SK-N-SH (cell line): ENCODE results near the gene GSTM3. TPM values are rescaled to one million over a fixed set of nuclear protein-coding genes. Genes with fewer than 3 reads are reported as not detected.

Source experiments
- CTCF ChIA-PET: fragments of 300-600, 350-600 bp; formaldehyde crosslinking; extraction: SDS; loops from one replicate; lab custom pipeline; 2021; lab: Yijun Ruan, JAX
- POLR2A ChIA-PET: fragments of 350-600 bp; sonication (Branson Sonifier 250); formaldehyde crosslinking; extraction: SDS; loops from one replicate; lab custom pipeline; 2020; ENCODE audit warnings: antibody characterized with exemption, inconsistent platforms; lab: Yijun Ruan, JAX
- DNase-seq: peaks from one replicate; pipeline ENCODE4 v3.0.0; 2012
- H2AFZ ChIP-seq: fragments of 200-600 bp; sonication (generic); 2 replicates; pipeline ENCODE4 v1.8.1; 2016; ENCODE audit warnings: antibody characterized with exemption, mild to moderate bottlenecking, low read depth
- H3F3A ChIP-seq: fragments of 200-600 bp; sonication (generic); replicated peaks from 2 replicates; pipeline ENCODE3; 2016; ENCODE audit warnings: antibody characterized with exemption, mild to moderate bottlenecking; ENCODE audit not compliant: insufficient read depth
- H3K27ac ChIP-seq, 2 experiments: fragments of 200-500 bp in 1 of 2; fragments of 200-600 bp in 1 of 2; sonication (Bioruptor generic) in 1 of 2; sonication (generic), shearing (Covaris generic) in 1 of 2; 2 replicates each; pipeline versions ENCODE4 v1.5.1 to v1.6.1; 2014 to 2016; ENCODE audit warnings: low read depth in 2 of 2, inconsistent platforms in 1 of 2, low read length in 1 of 2, mild to moderate bottlenecking in 1 of 2, mixed read lengths in 1 of 2
- H3K27me3 ChIP-seq: fragments of 200-600 bp; sonication (generic), shearing (Covaris generic); 2 replicates; pipeline ENCODE4 v1.6.1; 2016; ENCODE audit warnings: mixed run types; ENCODE audit not compliant: insufficient read depth
- H3K36me3 ChIP-seq, 2 experiments: fragments of 200-500 bp in 1 of 2; fragments of 200-600 bp in 1 of 2; sonication (Bioruptor generic) in 1 of 2; sonication (generic) in 1 of 2; replicated peaks in 1 of 2; 2 replicates each; pipeline versions ENCODE3 to v1.5.1; 2014 to 2016; ENCODE audit warnings: low read length in 1 of 2, mild to moderate bottlenecking in 1 of 2; ENCODE audit not compliant: insufficient read depth in 2 of 2, control insufficient read depth in 1 of 2
- H3K4me1 ChIP-seq, 2 experiments: fragments of 200-500 bp in 1 of 2; fragments of 200-600 bp in 1 of 2; sonication (Bioruptor generic) in 1 of 2; sonication (generic), shearing (Covaris generic) in 1 of 2; 2 replicates each; pipeline versions ENCODE4 v1.5.1 to v1.6.1; 2014 to 2016; ENCODE audit warnings: low read depth in 1 of 2, low read length in 1 of 2, mixed run types in 1 of 2; ENCODE audit not compliant: insufficient read depth in 2 of 2, control insufficient read depth in 1 of 2
- H3K4me2 ChIP-seq: fragments of 200-600 bp; sonication (generic), shearing (Covaris generic); 2 replicates; pipeline ENCODE4 v1.6.1; 2017; ENCODE audit warnings: mixed run types
- H3K4me3 ChIP-seq, 2 experiments: fragments of 200-500 bp in 1 of 2; fragments of 200-600 bp in 1 of 2; sonication (Bioruptor generic) in 1 of 2; sonication (generic), shearing (Covaris generic) in 1 of 2; 2 replicates each; pipeline versions ENCODE4 v1.5.1 to v1.8.1; 2014 to 2016; ENCODE audit warnings: low read depth in 2 of 2, inconsistent platforms in 1 of 2, low read length in 1 of 2, mild to moderate bottlenecking in 1 of 2, mixed read lengths in 1 of 2, moderate library complexity in 1 of 2
- H3K79me2 ChIP-seq: fragments of 200-600 bp; sonication (generic); 2 replicates; pipeline ENCODE4 v1.8.1; 2017; ENCODE audit warnings: mild to moderate bottlenecking; ENCODE audit not compliant: insufficient read depth
- H3K9ac ChIP-seq: fragments of 200-600 bp; sonication (generic); 2 replicates; pipeline ENCODE4 v1.6.1; 2017; ENCODE audit warnings: mixed run types
- H3K9me2 ChIP-seq: fragments of 200-600 bp; sonication (generic); 2 replicates; pipeline ENCODE4 v1.6.1; 2017; ENCODE audit warnings: mixed run types
- H3K9me3 ChIP-seq: fragments of 200-600 bp; sonication (generic); 2 replicates; pipeline ENCODE4 v1.6.1; 2017; ENCODE audit warnings: mixed run types, mild to moderate bottlenecking, moderate library complexity
- H4K20me1 ChIP-seq: fragments of 200-600 bp; sonication (generic); 2 replicates; pipeline ENCODE4 v1.6.1; 2017; ENCODE audit warnings: mild to moderate bottlenecking, mixed run types; ENCODE audit not compliant: insufficient read depth
- ELF1 ChIP-seq: IDR thresholded peaks from 2 replicates; pipeline ENCODE4 v1.4.0; 2012
- EP300 ChIP-seq, 2 experiments: IDR thresholded peaks; 2 replicates each; pipeline versions ENCODE4 v1.4.0 to v1.6.1; 2012; ENCODE audit warnings: borderline replicate concordance in 1 of 2, low read depth in 1 of 2, low read length in 1 of 2
- FOSL2 ChIP-seq: IDR thresholded peaks from 2 replicates; pipeline ENCODE4 v1.4.0; 2012; ENCODE audit warnings: low read depth, mild to moderate bottlenecking, moderate library complexity, borderline replicate concordance
- FOXM1 ChIP-seq: IDR thresholded peaks from 2 replicates; pipeline ENCODE4 v1.4.0; 2012; ENCODE audit warnings: low read depth, mild to moderate bottlenecking
- GABPA ChIP-seq: IDR thresholded peaks from 2 replicates; pipeline ENCODE4 v1.4.0; 2012; ENCODE audit warnings: low read depth, mild to moderate bottlenecking
- MEF2A ChIP-seq: IDR thresholded peaks from 2 replicates; pipeline ENCODE4 v1.4.0; 2012; ENCODE audit warnings: low read depth, borderline replicate concordance
- NFIC ChIP-seq: IDR thresholded peaks from 2 replicates; pipeline ENCODE4 v1.4.0; 2012; ENCODE audit warnings: borderline replicate concordance
- NRF1 ChIP-seq: IDR thresholded peaks from 2 replicates; pipeline ENCODE4 v1.6.1; 2012; ENCODE audit warnings: low read depth, mild to moderate bottlenecking, low read length
- PBX3 ChIP-seq: IDR thresholded peaks from 2 replicates; pipeline ENCODE4; 2012
- POLR2AphosphoS5 ChIP-seq: IDR thresholded peaks from 2 replicates; pipeline ENCODE4 v1.6.1; 2012; ENCODE audit warnings: low read depth, low read length
- RFX5 ChIP-seq: IDR thresholded peaks from 2 replicates; pipeline ENCODE4 v1.6.1; 2012; ENCODE audit warnings: mild to moderate bottlenecking, improper control_type of control experiment, low read length
- RXRA ChIP-seq: IDR thresholded peaks from 2 replicates; pipeline ENCODE4 v1.4.0; 2012; ENCODE audit warnings: low read depth, mild to moderate bottlenecking, borderline replicate concordance
- SMC3 ChIP-seq: IDR thresholded peaks from 2 replicates; pipeline ENCODE4 v1.6.1; 2012; ENCODE audit warnings: low read depth, low read length, improper control_type of control experiment
- TCF12 ChIP-seq: IDR thresholded peaks from 2 replicates; pipeline ENCODE4 v1.4.0; 2012
- TEAD4 ChIP-seq: IDR thresholded peaks from 2 replicates; pipeline ENCODE4 v1.4.0; 2012; ENCODE audit warnings: mild to moderate bottlenecking, borderline replicate concordance; ENCODE audit not compliant: insufficient read depth
- ZBTB33 ChIP-seq: IDR thresholded peaks from 2 replicates; pipeline ENCODE4 v1.4.0; 2012; ENCODE audit warnings: low read depth, borderline replicate concordance
- WGBS: methylation state at CpG from one replicate; pipeline ENCODE4 v1.1.6; 2017; ENCODE audit warnings: low lambda C conversion rate; 5-methylcytosine and 5-hydroxymethylcytosine counted together
- polyA plus RNA-seq, 3 experiments: library from polyadenylated mRNA; depleted of rRNA; stranded (reverse); fragments of >200 nt; gene quantifications; 2 replicates each; pipeline ENCODE4 v1.2.3, GENCODE V29; 2012
- TF ChIP-seq, protein P1 (sequence below): IDR thresholded peaks from 2 replicates; pipeline ENCODE4 v1.4.0; 2012; ENCODE audit warnings: low read depth
- TF ChIP-seq, protein P2 (sequence below): fragments of 150-350 bp; IDR thresholded peaks from 2 replicates; pipeline ENCODE4 v1.6.1; 2017; ENCODE audit warnings: antibody characterized with exemption, low read length, low read depth, borderline replicate concordance
- TF ChIP-seq, protein P3 (sequence below): fragments of 150-350 bp; IDR thresholded peaks from 2 replicates; pipeline ENCODE4 v1.6.1; 2016; ENCODE audit warnings: mild to moderate bottlenecking, low read depth, low read length

GSTM3 gene
- polyA plus RNA-seq, 1 of the 3 experiments (the other 2 are of a cell fraction): 86.6 TPM

DNA sequence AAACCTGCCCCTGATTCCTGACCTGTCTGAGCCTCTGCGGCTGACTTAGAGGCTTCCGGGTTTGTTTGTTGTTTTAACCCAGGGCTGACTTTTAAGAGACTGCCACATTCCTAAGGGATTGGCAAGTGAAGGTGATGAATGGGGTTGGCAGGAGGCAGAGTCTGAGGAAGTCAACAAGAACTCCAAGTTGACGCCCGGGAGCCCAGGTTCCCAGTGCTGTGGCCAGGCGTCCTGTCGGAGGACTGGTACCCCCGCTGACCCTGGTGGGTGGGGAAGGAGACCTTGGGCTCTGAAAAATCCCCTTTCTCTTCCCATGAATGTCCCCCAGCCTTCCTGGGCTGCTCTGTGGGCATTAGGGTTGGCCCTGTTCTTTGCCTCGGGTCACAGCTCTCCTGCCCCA, 42.6 kb upstream of the GSTM3 start:
- Histone ChIP-seq H3F3A (no peaks in the 10 kb centered on the region), H2AFZ (no peak overlapping the region), H3K9me3 (peaks cover 3% of the 10 kb centered on the region; the same call in 1 of the 2 replicates), H3K27me3 (no peaks in the 10 kb centered on the region), H3K9me2 (no peaks in the 10 kb centered on the region), H3K4me2 (peak overlapping the region; percentile 54), H4K20me1 (no peaks in the 10 kb centered on the region), H3K4me3 (no peak overlapping the region), H3K4me1 (peaks cover 12 to 20% of the 10 kb centered on the region in 2 experiments; a peak in 3 of 4 replicates), H3K9ac (0 out of 2 replicates have a peak overlapping the region, but pooled peaks have one; percentile 30), H3K36me3 (peaks cover 0 to 3% of the 10 kb centered on the region in 2 experiments), H3K79me2 (no peaks in the 10 kb centered on the region), H3K27ac (no peak overlapping the region)
- ChIA-PET POLR2A (no interaction called here), CTCF (interaction anchor here (27.7 kb wide), 1 partner anchor 197 kb away, joined by 822 read pairs; the partner anchor contains the start of gene AHCYL1)
- no peak for DNase-seq
- WGBS: 43% methylated on average over 8 of the region's 8 CpGs
- TF ChIP-seq, protein P1, sequence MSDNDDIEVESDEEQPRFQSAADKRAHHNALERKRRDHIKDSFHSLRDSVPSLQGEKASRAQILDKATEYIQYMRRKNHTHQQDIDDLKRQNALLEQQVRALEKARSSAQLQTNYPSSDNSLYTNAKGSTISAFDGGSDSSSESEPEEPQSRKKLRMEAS: 0 out of 2 replicates have a peak, but pooled peaks have one; percentile 44
- TF ChIP-seq EP300 (IDR thresholded peaks at IDR 0.05; ENCODE audit: borderline replicate concordance in 1 of 2, low read depth in 1 of 2, low read length in 1 of 2) (peak in 1 of 2 experiments; percentile 58; a peak in 1 of 4 replicates), MEF2A (no peak), PBX3 (peak; percentile 94), TEAD4 (peak; percentile 31; the same call in 1 of the 2 replicates), FOSL2 (peak; percentile 40; the same call in 1 of the 2 replicates), SMC3 (no peak), ZBTB33 (no peak), FOXM1 (no peak), ELF1 (peak; percentile 72), RXRA (peak; percentile 89), NFIC (peak; percentile 74), TCF12 (peak; percentile 66)

GRCh38 chr1:109782927-109783326, 42.1 kb upstream of the GSTM3 start:
- H3K27me3 ChIP-seq: no peaks in the 10 kb centered on the region
- H3K9me3 ChIP-seq: peaks cover 3% of the 10 kb centered on the region; the same call in 1 of the 2 replicates
- WGBS: 90% methylated on average over 4 of the region's 4 CpGs
- ChIA-PET CTCF (interaction anchor here (0.9 to 27.7 kb wide), 2 partner anchors 197 to 229 kb away, joined by 3 to 822 read pairs; partner anchors contain the start of gene AHCYL1), POLR2A (no interaction called here)
- H3K36me3 ChIP-seq: peaks cover 0 to 3% of the 10 kb centered on the region in 2 experiments
- H2AFZ ChIP-seq: no peak overlapping the region
- H3F3A ChIP-seq: no peaks in the 10 kb centered on the region
- H3K9ac ChIP-seq: no peak overlapping the region
- H3K79me2 ChIP-seq: no peaks in the 10 kb centered on the region
- peaks cover 12 to 15% of the 10 kb centered on the region in 2 experiments; a peak in 3 of 4 replicates for H3K4me1 ChIP-seq
- H4K20me1 ChIP-seq: no peaks in the 10 kb centered on the region
- H3K27ac ChIP-seq: no peak overlapping the region
- no peak for DNase-seq
- peak overlapping the region; percentile 54 for H3K4me2 ChIP-seq
- no peaks in the 10 kb centered on the region for H3K9me2 ChIP-seq
- H3K4me3 ChIP-seq: no peak overlapping the region
- TF ChIP-seq ELF1: no peak
- TF ChIP-seq, protein P2, sequence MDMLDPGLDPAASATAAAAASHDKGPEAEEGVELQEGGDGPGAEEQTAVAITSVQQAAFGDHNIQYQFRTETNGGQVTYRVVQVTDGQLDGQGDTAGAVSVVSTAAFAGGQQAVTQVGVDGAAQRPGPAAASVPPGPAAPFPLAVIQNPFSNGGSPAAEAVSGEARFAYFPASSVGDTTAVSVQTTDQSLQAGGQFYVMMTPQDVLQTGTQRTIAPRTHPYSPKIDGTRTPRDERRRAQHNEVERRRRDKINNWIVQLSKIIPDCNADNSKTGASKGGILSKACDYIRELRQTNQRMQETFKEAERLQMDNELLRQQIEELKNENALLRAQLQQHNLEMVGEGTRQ: no peak
- TF ChIP-seq RFX5: no peak
- TF ChIP-seq, protein P3, sequence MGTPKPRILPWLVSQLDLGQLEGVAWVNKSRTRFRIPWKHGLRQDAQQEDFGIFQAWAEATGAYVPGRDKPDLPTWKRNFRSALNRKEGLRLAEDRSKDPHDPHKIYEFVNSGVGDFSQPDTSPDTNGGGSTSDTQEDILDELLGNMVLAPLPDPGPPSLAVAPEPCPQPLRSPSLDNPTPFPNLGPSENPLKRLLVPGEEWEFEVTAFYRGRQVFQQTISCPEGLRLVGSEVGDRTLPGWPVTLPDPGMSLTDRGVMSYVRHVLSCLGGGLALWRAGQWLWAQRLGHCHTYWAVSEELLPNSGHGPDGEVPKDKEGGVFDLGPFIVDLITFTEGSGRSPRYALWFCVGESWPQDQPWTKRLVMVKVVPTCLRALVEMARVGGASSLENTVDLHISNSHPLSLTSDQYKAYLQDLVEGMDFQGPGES: no peak
- TF ChIP-seq POLR2AphosphoS5: no peak
- TF ChIP-seq NRF1: no peak
- no peak for TF ChIP-seq GABPA
- no peak for TF ChIP-seq EP300 (IDR thresholded peaks at IDR 0.05; ENCODE audit: borderline replicate concordance in 1 of 2, low read depth in 1 of 2, low read length in 1 of 2)
